HEK293T (cell line): ENCODE results near the gene AKAP8L.

Experiments
- BHLHE40 ChIP-seq: fragments of 450-650 bp; IDR thresholded peaks from 2 replicates; pipeline ENCODE4 v1.6.1; 2016; ENCODE audit warnings: mild to moderate bottlenecking, moderate library complexity, borderline replicate concordance
- CTBP1 ChIP-seq: fragments of 450-650 bp; IDR thresholded peaks from 2 replicates; pipeline ENCODE4 v1.6.1; 2016; ENCODE audit warnings: borderline replicate concordance
- FOXA1 ChIP-seq: fragments of 450-650 bp; IDR thresholded peaks from 2 replicates; pipeline ENCODE4 v1.6.1; 2016; ENCODE audit warnings: mild to moderate bottlenecking
- FOXK2 ChIP-seq: fragments of 450-650 bp; IDR thresholded peaks from 2 replicates; pipeline ENCODE4 v1.6.1; 2016; ENCODE audit warnings: mild to moderate bottlenecking
- HDGF ChIP-seq: fragments of 450-650 bp; IDR thresholded peaks from 2 replicates; pipeline ENCODE4 v1.6.1; 2017; ENCODE audit warnings: antibody characterized with exemption, borderline replicate concordance
- NFRKB ChIP-seq: fragments of 450-650 bp; IDR thresholded peaks from 2 replicates; pipeline ENCODE4 v1.6.1; 2016; ENCODE audit warnings: mild to moderate bottlenecking, moderate library complexity
- SP1 ChIP-seq: fragments of 450-650 bp; IDR thresholded peaks from 2 replicates; pipeline ENCODE4 v1.6.1; 2017
- SUZ12 ChIP-seq: fragments of 450-650 bp; IDR thresholded peaks from 2 replicates; pipeline ENCODE4 v1.6.1; 2016; ENCODE audit warnings: mild to moderate bottlenecking
- ZNF384 ChIP-seq: fragments of 450-650 bp; IDR thresholded peaks from 2 replicates; pipeline ENCODE4 v1.6.1; 2016

DNA sequence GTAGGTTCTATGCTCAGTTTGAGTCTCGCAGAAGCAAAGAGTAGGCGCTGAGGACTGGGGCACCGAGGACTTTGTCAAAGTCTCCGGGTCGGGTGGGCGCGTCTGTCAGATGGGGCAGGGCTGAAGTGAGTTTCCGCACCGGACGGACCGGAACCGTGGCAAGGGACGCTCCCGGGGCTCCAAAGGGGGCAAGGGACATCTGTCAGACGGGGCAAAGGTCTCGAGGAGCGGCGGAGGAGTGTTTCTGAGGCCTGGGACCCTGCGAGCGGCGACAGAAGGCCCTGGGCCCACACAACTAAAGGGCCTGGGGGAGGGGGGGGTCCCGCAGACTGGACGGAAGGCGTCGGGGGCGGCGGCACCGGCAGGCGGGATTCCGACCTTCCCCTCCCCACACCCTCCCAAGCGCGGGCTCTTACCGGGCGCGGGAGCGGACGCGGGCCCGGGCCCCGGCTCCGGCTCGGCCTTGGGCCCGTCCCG lies 13.3 kb upstream of the AKAP8L start:
- TF ChIP-seq BHLHE40 (no peak), NFRKB (no peak), SP1 (no peak), HDGF (no peak), FOXK2 (no peak), CTBP1 (no peak), FOXA1 (no peak), SUZ12 (no peak), ZNF384 (no peak)
